HG03571 (cell line): ENCODE results near the gene CHMP6.
"Not testable (repeated sequence)": the region's sequence is repeated elsewhere in the genome, so short reads cannot be mapped to it uniquely, and the experiment has no call there.

Experiments
- ATAC-seq: cut with Tn5 transposase; IDR thresholded peaks from one replicate; pipeline ENCODE4 v1.9.1; 2021; ENCODE audit not compliant: unreplicated experiment

The CHMP6 gene

GRCh38 chr17:81011951-81012350 lies 20.3 kb downstream of the CHMP6 start:
- ATAC-seq = no peak

- ATAC-seq = no peak
These were observed 21.2 kb downstream of the CHMP6 start for GRCh38 chr17:81012574-81013447.

DNA sequence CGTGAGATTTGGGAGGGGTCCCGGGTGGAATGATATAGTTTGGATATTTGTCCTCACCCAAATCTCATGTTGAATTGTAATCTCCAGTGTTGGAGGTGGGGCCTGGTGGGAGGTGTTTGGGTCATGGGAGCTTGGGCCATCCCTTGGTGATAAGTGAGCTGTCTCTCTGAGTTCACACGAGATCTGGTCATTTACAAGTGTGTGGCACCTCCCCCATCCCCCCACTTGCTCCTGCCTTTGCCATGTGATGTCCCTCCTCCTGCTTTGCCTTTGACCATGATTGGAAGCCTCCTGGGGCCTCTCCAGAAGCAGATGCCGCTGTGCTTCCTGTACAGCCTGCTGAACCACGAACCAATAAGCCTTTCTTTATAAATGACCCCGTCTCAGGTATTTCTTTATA lies 22.0 kb downstream of the CHMP6 start:
- ATAC-seq = no peak

GRCh38 chr17:81015136-81015535 lies 23.5 kb downstream of the CHMP6 start:
- no peak for ATAC-seq

DNA sequence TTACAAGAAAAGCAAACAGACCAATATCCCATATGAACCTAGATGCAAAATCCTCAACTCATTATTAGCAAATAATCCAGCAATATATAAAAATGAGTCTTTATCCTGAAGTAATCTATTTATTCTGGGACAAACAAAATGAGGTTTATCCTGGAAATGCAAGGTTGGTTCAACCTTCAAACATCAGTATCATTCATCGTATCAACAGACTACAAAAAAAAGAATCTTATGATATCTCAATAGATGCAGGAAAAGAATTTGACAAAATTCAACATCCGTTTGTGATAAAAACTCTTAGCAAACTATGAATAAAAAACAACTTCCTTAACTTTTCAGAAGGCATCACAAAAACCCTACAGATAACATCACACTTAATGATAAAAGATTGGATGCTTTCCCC lies 24.9 kb downstream of the CHMP6 start:
- ATAC-seq = no peak

DNA sequence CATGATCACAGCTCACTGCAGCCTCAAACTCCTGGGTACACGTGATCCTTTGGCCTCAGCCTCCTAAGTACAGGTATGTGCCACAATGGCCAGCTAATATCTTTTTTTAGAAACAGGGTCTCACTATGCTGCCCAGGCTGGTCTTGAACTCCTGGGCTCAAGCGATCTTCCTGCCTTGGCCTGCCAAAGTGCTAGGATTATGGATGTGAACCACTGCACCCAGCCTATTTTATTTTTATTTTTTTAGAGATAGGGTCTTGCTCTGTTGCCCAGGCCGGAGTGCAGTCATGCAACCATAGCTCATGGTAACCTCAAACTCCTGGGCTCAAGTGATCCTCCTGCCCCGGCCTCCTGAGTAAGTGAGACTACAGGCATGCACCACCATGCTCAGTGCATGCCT lies 25.7 kb downstream of the CHMP6 start:
- ATAC-seq = not testable (repeated sequence)

- ATAC-seq = no peak
These were observed 26.6 kb downstream of the CHMP6 start for GRCh38 chr17:81018044-81018802.

GRCh38 chr17:81019563-81020442 lies 28.2 kb downstream of the CHMP6 start:
- no peak for ATAC-seq

DNA sequence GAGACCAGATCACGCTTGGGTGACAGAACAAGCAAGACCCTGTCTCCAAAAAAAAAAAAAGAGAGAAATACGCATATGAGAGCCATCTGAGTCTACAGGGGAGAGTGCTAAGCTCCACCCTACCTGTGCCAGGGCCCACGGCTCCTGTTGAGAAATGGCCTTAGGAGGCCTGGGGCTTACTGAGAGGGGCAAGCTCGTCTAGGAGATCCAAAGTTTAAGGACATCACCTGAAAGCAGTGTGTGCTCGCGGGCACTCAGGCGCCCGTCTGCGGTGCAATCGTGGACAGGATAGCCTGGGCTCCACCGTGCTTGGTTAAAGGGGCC lies 28.8 kb downstream of the CHMP6 start:
- ATAC-seq = no peak

GRCh38 chr17:81020767-81021497 lies 29.3 kb downstream of the CHMP6 start:
- no peak for ATAC-seq

GRCh38 chr17:81021531-81022343 lies 30.1 kb downstream of the CHMP6 start:
- ATAC-seq = no peak

- ATAC-seq = no peak
These were observed 30.7 kb downstream of the CHMP6 start for GRCh38 chr17:81022344-81022676.

- ATAC-seq = no peak
These were observed 33.6 kb downstream of the CHMP6 start for GRCh38 chr17:81025065-81025740.

GRCh38 chr17:81025741-81026129 lies 34.1 kb downstream of the CHMP6 start:
- ATAC-seq = no peak

DNA sequence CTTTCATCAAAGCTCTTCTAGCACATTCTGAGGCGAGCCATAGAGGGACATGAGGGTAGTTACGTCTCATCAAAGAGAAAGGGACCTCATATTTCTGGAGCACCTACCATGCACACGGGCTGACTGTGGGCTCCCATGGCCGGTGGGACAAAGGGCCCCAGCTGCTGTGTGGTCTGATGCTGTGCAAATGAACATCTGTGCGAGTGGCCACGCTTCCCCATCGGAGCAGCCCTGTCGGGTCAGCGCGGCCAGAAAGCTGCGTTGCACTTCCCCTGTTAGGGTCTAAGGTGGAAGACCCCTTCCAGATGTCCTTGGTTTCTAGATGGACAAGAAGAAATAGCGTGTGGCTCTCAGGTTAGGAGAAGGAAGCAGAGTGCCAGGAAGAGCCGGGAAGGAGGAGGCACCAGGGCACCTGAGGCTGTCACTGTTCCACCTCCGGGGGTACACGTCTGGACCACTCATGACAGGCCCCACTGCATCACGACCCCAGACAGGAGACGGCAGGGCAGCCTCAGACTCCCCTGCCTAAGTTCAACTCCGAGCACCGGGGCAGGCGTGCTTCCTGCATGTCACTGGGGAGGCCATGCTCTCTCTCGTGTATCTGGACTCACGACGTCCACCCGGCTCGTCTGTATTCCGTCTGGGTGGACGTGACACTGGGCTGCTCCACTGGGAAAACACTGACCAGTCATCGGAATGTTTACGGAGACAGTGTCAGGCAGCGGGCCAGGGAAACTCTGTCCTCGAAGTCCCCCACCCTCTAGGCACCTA lies 34.8 kb downstream of the CHMP6 start:
- ATAC-seq = no peak

- ATAC-seq = no peak
These were observed 35.4 kb downstream of the CHMP6 start for GRCh38 chr17:81027038-81027437.

DNA sequence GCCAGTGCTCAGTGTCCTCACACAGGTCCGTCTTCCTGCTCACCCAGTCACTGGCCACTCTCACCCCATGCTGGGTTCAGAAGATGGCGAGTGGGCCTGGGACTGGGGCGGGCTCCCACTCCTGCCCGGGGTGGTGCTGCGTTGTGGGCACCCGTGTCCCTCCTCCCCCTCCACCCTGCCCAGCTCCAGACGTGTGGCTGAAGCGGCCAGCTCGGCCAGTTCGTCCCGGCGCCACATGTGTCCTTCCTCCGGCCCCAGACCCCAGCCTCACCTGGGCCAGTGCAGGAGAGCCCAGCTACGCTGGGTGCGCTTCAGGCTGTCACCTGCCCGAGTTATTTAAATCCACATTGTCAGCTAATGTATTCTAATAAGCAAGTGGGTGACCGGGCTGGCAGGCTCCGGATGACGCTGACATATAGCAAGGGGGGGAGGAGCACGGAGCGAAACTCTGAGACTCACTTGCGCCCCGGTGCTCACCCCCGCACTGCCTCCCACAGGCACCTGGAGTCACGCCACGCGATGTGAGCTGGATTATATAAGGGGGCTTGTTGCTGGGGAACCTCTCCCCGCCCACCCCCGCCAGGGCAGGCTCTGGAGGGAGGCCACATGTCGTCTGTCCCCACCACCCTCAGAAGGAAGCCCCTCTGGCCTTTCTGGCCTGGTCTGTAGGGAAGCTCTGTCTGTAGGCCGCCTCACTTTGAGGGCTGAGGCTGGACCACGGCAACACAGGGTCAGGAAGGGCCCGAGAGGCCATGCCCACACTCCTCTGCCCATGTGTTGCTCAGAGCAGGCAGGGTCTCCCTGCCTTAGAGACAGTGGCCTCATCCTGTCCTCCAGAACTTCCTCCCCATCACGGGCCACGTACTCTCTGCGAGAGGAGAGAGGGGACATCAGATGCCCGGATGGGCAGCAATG lies 36.2 kb downstream of the CHMP6 start:
- ATAC-seq = no peak

- ATAC-seq = no peak
These were observed 36.8 kb downstream of the CHMP6 start for GRCh38 chr17:81028506-81028858.
